ENCODE data around the gene OSCP1.

Gene OSCP1

DNA sequence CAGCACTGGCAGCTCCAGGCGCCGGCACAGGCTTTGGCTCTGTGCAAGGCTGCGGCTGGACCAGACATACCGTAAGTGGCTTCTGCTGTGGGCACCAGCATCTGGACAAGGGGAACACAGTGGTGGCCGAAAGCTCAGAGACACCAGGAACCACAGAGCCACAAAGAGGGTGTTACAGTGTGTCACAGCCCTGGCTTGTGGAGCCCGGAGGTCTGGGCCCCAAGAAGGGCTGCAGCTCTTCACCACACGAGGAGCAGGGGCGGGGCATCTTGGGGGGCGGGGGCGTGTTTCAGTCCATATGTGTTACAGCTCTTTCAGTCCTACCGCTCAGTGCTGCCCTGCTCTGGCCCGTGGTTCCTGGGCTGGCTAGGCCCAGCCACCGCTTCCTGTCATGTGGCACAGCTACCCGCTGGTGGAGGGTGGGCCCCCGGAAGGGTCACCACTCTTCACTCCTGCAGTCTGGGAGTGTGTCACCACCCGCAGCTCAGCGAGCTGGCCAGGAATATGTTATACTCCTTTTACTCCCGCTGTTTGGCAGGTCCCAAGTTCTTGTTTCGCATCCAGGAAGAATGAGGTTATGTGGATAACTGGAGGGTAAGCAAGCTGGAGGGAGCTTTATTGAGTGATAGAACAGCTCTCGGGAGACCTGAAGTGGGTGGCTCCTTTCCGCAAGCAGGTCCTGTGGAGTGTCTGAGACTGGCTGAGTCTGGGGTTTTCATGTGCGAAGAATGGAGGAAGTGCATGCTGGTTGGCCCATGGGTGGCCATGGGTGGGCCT is 49.2 kb downstream of the OSCP1 start:
- peak; percentile 74 for DNase-seq

DNA sequence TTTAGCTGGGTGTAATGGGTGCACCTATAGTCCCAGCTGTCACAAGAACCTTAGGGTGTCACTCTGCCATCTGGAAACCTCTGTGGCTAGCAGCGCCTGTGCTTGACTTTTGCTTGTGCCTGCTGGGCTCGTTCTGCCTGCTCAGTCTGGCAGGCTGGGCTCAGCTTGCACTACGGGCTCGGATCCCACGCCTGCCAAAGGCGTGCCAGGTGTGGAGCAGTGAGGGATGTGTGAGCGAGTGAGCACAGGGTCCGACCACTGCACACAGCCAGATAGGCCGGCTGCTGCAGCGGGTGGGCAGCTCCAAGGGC is 49.8 kb downstream of the OSCP1 start:
- no peak for DNase-seq

DNA sequence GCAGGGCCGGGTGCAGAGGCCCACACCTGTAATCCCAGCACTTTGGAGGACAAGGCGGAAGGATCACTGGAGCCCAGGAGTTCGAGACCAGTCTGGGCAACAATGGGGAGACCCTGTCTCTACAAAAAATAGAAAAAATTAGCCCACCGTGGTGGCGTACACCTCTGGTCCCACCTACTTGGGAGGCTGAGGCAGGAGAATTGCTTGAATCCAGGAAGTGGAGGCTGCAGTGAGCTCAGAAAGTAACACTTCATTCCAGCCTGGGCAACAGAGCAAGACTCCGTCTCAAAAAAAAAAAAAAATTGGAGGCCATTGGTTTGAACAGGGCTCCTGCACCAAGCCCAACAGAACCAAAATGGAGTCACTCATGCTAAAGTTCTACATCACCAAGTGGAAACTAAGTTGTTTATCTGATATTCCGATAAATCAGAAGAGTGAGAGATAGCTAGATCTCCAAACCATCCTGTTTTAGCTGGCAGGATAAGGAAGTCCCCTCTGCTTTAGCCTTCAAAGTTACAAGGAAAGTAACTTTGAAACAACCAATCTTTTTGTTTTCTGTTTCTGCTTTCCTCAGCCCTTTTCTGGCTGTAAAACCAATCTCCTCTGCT is 51.8 kb downstream of the OSCP1 start:
- DNase-seq: no peak

DNA sequence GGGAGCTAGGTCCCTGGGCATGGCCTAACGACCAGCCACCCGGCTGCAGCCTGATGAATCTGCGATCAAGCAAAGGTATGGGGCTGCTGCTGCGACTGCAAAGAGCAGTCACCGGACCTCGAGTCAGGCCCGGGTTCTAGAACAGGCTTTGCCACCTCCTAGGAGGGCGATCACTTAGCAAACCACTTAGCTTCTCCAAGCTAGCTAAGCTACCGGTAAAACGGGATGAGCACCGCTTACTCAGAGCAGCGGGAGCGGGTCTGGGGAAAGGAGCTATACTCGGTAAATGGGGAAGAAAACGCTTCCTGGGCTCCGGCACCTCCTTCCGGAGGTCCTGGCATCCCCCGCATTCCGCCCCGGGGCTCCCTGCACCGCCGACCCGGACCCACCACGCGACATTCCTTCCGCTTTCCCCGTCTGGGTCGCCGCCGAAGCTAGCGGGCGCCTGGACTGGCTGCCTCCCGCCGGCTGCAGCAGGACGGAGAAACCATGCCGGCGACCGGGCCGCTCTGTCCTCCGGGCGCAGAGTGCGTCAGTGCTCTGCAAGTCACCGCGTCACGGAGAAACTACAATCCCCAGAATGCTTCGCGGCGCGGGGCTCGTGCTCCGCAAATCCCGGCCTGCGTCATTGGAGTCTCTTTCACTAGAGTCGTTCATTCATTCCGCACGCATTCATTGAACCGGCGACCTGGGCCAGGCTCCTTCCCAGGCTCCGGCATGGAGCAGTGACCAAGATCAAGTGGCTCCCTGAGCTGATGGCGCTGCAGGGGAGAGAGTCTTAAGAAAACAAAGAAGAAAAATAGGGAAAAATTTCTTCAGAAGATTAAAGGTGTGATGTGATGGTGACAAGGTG is 52.6 kb downstream of the OSCP1 start, which contains the start of gene LSM10:
TSS of gene LSM10 (minus strand) at position 531 of the 853 bp plus-strand sequence. CDS start 3,779 bp downstream, outside the sequence.
- peak; percentile 94 for DNase-seq

DNA sequence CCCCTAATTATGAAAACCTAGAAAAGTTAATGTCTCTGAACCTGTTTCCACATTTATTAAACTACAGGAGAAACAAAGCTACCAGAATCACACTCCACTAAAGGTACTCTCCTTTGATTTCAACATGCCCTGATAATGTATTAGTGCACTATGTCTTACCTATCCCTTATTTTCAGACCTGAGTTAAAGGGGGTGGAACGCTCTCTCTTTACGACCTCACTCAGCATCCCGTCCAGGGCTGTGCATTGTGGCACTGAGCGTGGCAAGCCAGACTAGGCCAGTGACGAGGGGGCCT is 53.2 kb downstream of the OSCP1 start:
- DNase-seq: no peak

DNA sequence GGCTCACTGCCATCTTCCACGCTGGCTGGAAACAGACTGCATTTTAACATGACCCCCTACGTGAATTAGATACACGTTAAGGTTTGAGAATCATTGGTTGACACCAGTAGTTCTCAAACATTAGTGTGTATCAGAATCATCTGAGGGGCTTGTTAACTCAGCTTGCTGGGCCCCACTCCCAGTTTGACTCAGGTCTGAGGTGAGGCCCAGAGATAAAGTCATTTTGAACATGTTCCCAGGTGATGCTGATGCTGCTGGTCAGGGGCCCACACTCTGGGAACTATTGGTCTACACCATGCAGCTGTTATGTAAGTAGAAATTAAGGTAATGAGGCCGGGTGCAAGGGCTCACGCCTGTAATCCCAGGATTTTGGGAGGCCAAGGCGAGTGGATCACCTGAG is 53.9 kb downstream of the OSCP1 start:
- DNase-seq: no peak

DNA sequence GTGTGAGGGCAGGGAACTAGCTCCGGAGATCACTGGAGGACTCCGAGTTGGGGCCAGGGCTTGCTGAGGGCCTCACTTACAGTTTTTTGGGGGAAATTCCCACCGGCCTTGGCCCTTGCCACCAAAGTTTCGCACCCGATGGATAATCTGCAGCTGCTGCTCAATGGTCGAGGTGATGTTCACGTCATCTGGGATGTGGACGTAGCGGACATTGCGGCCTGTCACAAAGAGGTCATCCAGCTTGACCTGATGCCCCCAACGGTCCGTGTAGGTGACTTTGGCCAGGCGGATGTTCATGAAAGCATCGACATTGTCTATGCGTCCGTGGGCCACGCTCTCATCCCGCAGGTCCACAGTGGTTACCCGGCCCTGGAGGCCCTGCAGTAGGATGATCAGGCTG is 56.6 kb downstream of the OSCP1 start:
- no peak for DNase-seq

DNA sequence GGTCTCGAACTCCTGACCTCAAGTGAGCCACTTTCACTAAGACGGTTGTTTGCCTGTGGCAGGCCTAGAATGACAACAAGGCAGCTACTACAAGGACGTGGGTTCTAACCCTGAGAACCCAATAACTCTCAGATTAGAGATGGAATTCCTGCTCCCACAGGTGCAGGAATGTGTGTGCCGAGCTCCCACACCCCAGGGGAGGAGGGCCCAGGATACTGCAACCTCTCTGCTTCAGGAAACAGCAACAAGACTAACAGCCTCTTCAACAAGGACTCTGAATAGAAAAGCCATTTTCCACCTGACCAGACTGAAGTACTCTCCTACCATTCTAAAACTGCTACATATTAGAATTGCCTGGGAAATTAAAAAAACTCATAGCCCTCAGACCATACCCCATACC is 57.4 kb downstream of the OSCP1 start:
- no peak for DNase-seq

DNA sequence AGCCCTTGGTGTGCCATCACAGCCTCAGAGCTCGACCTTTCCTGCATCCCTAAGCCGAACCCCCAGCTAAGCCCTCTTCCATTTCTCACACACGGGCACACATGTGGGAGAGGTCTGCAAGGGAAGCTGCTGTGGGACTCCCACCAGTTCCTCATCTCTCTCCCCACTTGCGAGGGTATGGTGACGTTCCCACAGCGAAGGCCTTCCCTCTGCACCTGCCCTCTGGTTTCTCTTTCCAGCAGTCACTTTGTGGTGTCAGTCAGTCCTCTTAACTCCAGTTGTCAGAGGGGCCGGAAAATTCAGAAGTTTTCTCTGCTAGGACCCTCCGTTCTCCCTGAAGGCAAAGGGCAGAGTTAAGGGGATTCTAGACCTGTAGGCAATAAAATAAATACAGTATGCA is 59.0 kb downstream of the OSCP1 start:
- no peak for DNase-seq

DNA sequence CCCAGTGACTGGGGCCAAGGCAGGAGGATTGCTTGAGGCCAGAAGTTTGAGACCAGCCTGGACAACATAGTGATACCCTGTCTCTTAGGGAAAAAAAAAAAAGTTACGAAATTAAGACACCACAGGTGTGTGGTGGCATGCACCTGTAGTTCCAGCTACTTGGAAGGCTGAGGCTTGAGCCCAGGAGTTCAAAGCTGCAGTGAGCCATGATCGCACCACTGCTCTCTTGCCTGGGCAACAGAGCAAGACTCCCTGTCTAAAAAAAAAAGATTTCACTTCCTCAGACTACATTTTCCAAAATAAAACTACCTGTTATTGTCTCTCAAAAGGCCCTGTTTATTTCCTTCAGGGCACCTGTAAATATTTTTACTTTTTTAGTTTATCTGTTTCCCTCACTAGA is 59.8 kb downstream of the OSCP1 start:
- no peak for DNase-seq

DNA sequence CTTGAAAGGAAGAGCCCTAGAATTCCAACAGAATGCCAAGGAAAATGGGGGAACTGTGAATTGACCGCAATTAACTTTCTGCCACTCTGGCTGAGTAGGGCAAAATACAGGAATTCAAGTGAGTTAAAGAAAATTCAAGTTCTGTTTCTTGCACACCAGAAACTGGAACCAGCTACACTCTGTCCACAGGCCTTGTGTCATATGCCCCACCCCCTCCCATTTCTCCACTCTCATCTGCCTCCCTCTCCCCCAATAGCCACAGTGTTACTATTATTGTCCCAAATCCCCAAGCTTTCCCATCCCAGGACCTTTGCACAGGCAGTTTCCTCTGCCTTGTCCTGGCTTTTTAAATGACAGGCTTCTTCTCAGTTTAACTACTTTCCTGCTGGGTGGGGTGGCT is 60.3 kb downstream of the OSCP1 start:
- DNase-seq: no peak

DNA sequence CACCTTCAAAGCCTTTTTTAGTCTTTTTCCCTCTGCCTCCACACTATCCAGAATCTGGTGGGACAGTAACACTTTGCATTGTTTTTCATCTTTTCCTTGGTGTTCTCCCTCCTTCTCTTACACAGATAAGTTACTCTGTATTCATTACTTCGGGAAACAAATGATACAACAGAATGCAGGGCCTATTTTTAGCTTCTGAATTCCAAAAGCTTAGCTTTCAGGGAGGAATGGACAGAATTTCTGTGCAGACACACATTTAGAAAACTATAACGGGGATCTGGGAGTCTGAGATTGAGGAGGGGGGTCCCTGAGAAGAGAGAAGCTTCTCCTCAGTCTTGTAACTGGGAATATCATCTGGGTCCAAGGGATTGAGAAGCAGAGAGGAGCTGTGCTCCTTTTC is 61.0 kb downstream of the OSCP1 start:
- DNase-seq: no peak

DNA sequence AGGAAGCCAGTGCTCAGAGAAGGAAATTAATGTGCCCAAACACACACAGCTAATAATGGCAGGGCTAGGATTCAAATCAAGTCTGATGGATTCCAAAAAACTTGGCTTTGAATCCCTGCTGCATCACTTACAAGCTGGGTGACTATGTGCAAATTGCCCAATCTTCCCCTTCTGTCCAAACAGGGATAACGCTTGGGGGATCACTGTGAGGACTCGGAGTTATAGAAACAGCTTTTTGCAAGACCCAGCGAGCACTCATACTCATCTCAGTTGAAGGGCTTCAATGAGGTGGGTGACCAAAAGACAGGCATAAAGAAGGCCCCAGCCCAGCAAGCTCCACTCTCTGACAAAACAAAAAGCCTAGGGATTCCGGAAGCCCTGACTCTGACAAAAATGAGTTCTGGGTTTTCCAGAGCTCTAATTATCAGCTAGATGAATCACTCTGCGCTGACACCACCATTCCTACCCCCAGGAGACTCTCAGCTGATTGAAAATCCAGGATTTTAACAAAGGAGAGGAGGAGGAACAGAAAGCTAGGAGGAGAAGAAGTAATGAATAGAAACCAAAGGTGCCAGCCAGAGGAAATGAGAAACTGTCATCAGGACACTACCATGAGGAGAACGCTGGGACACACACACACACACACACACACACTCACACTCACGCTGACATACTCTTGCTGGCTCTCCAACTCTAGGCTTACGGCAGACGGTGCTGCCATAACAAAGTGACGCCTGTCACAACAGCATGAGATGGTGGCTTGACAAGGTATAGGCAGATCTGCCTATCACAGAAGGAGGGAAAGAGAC is 62.9 kb downstream of the OSCP1 start:
- no peak for DNase-seq

DNA sequence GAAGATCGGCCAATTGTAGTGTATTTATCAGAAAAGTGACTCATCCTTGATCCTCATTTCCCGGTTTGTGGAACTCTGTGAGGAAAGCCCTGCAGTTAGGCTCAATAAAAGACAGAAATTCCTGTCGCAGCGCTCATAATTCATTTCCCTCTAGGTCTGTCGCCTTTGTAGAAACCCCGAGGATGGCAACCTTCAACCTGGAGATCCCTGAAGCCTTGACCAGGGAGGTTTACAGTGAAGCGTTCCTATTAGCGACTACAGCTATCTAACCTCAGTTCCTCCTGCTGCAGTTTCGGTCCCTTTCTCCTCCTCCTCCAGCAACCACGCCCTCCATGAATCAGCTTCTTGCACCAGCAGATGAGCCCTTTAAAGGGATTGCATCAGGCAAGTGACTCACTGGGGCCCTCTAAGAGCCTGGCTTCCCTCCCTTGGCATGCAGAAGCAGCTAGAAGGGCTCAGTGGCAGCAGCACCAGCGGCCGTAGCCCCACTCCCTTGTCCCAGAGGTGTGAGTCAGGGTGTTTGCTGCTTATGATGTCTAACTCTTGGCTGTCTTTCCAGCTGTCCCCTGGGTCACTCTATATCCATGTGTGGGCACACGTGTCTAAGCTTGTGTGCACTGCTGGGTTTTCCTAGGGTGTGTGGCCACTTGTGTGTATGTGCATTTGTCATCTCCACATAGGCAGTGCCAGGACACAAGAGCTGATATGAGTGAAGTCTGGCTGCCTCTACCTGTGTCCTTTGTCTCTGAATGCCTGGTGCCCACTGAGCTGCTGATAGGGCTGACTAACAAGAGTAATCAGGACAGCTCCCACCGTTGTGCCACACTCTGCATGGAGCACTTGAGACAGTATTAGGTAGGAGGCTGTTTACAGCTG is 63.7 kb downstream of the OSCP1 start:
- DNase-seq: peak; percentile 92

DNA sequence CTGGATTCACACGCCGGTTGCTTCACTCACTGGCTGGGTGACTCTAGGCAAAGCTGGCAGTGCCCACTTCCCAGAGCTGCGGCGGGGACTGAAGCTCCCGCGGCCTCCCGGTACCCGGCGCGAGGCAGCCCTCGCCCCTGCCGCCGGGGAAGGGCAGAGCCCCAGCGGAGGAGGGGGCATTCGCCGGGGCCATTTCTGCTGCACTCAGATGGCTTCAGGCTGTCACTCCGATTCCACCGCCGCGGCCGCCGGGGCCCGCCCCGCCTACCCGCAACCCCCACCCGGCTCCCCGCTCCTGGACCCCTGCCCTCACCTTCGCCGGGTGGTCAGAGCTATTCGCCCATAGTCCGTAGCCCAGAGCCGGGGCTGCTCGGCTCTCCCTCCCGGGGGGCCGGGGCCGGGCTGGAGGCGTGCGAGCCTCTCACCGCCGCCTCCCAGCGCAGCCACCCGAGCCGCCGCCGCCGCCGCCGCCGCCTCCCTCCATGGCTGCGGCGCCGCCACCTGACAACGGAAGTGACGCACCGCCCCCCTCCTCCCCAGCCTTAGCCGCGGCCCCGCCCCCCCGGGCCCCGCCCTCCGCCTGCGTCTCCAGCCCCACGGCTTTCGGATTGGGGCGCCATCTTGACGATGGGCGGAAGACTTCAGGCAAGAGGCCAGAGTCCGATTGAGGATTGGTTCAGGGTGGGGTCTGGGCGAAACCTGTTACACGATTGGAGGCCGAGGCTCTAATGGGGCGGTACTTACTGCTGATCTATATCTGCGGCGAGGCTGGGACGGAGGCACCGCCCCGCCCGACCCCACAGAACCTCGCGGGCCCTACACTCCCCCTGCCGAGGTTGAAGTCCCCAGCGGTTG is 64.6 kb downstream of the OSCP1 start, which contains the start of gene STK40:
TSS of gene STK40 (minus strand) at position 515 of the 855 bp plus-strand sequence. CDS start 24,592 bp downstream, outside the sequence.
- peak; percentile 98 for DNase-seq

DNA sequence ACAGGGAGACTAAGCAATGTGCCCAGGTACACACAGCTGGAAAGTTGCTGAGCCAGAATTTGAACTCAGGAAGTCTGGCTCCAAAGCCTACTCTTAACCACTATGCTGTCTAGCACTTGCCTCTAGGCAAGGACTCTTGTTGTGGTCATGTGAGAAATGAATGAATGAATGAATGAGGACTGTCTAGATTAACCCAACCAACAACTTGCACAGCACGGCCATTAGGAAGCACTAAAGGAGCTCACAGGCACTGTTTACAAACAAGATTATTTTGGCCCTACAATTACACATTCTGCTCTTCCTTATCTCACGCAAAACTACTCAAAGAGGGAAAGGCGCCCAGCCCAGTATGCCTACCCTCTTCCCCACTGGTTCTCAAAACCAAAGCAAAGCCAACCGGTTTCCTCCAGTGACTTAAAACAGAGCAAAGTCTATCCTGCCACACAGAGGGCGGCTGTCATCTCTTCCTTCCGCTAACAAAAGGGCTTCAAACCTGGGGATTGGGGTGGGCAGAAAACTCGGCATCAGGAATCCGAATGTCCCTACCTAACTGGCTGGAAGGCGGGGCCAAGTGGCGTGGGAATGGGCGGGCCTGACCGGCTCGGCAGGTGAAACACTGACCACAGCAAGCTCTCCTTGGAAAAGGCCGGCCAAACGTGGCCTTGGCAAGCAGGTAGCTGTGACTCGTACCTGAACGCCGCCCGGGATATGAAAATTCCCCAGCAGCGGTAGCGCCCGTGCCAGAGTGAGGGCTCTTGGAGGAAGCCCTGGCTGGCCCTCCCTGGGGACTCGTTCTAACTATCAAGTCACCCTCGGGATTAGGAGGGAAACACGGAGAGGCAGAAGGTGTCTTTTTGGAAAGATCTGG is 65.5 kb downstream of the OSCP1 start:
- DNase-seq: peak; percentile 68

DNA sequence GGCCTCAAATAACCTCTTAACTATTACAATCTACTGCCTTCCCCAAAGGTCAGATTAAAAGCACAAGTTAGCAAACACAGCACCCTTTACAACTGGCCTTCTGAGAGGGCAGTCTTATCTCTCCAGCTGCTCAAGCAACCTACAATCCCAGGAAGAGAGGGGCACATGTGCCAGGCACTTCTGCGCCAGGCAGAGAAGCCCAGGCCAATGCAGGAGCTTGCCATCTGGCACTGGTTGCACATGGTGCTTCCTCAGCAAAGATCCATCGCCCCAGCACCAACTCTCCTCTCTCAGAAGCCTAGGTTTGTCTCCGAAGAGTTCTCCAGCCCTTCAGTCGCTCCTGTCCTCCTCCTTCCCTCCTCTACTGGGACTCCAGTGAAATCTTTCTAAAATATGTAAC is 67.0 kb downstream of the OSCP1 start:
- DNase-seq: no peak

DNA sequence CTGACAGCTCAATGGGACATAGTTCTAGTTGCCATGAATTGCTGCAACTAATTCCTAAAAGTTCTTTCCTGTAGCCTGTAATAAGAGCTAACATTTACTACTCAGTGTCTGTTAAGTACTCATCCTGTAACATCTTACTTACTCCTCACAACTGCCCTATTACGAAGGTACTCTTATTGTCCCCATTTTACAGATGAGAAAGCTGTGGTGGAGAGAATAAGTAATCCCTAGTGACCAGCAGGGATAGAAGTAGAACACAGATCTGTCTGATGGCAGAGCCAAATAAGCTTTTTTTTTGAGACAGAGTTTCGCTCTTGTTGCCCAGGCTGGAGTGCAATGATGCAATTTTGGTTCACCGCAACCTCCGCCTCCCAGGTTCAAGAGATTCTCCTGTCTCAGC is 67.6 kb downstream of the OSCP1 start:
- no peak for DNase-seq

DNA sequence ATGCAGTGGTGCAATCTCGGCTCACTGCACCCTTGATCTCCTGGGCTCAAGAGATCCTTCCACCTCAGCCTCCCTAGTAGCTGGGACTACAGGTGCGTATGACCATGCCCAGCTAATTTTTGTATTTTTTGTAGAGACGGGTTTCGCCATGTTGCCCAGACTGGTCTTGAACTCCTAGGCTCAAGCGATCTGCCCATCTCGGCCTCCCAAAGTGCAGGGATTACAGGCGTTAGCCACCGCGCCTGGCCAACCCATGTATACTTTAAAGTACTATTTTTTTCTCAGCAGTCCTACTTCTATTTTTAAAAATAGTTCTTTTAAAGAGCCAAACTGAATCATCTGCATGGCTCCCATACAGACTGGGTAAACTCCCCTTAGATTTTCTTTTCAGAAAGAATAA is 68.0 kb downstream of the OSCP1 start:
- no peak for DNase-seq

DNA sequence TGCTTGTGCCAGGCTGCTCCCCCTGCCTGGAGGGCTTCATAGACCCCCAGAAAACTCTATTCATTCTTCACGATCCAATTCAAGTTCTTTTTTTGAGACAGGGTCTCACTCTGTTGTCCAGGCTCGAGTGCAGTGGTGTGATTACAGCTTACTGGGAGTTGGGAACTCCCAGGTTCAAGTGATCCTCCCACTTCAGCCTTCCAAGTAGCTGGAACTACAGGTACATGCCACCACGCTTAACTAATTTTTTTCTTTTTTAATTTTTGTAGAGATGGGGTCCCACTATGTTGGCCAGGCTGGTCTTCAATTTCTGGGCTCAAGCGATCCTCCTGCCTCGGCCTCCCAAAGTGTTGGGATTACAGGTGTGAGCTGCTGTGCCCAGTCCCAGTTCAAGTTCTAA is 68.8 kb downstream of the OSCP1 start:
- no peak for DNase-seq

Data from activated CD8-positive, alpha-beta memory T cell treated with anti-CD3 and anti-CD28 coated beads for 24 hours (primary cell).